T-cell (primary cell): ENCODE results near the gene SPHKAP. TPM values are rescaled to one million over a fixed set of nuclear protein-coding genes. Genes with fewer than 3 reads are reported as not detected.

Experiments used
- ATAC-seq, 4 experiments: fragments of 200-7000 bp in 3 of 4; fragments of 150-1000 bp in 1 of 4; cut with Tn5 transposase; replicated peaks in 1 of 4; 1 replicate in 3 of 4; 2 replicates in 1 of 4; pipeline ENCODE4 v1.10.0; 2021; ENCODE audit warnings: moderate library complexity in 3 of 4, mild to moderate bottlenecking in 2 of 4, moderate number of reproducible peaks in 1 of 4
- CTCF ChIA-PET, 2 donors: fragments of 300-600 bp; sonication (Branson Sonifier 250); formaldehyde crosslinking; loops; one replicate each; lab custom pipeline; 2022; ENCODE audit warnings: antibody characterized with exemption in 2 of 2; lab: Charles Lee
- POLR2A ChIA-PET, 2 donors: fragments of 300-600 bp; sonication (Branson Sonifier 250); formaldehyde crosslinking; loops; one replicate each; lab custom pipeline; 2022; ENCODE audit warnings: antibody characterized with exemption in 2 of 2; lab: Charles Lee
- DNase-seq, 35 experiments: peaks; one replicate each; pipeline versions ENCODE4 v3.0.0 to v3.0.0-alpha.2; 2013 to 2023
- H3K27ac ChIP-seq: one replicate; pipeline ENCODE4 v1.5.1; 2013; ENCODE audit warnings: low read length
- H3K27me3 ChIP-seq, 2 experiments: replicated peaks in 1 of 2; 1 replicate in 1 of 2; 2 replicates in 1 of 2; pipeline versions ENCODE4 v1.6.1 to v1.7.0; 2013; ENCODE audit warnings: low read length in 1 of 2, mixed read lengths in 1 of 2; ENCODE audit not compliant: control insufficient read depth in 2 of 2, insufficient read depth in 2 of 2; ENCODE audit errors: extremely low read depth in 1 of 2
- H3K36me3 ChIP-seq, 2 donors: 1 replicate in 1 of 2; 2 replicates in 1 of 2; pipeline versions ENCODE4 v1.6.1 to v1.7.0; 2013; ENCODE audit warnings: low read length in 1 of 2; ENCODE audit not compliant: control insufficient read depth in 2 of 2, insufficient read depth in 1 of 2; ENCODE audit errors: extremely low read depth in 1 of 2
- H3K4me1 ChIP-seq, 2 experiments: 1 replicate in 1 of 2; 2 replicates in 1 of 2; pipeline versions ENCODE4 v1.6.1 to v1.7.0; 2013; ENCODE audit warnings: low read length in 2 of 2, mixed read lengths in 1 of 2; ENCODE audit not compliant: insufficient read depth in 2 of 2, control insufficient read depth in 1 of 2; ENCODE audit errors: extremely low read depth in 1 of 2
- H3K4me3 ChIP-seq, 2 donors: 1 replicate in 1 of 2; 2 replicates in 1 of 2; pipeline versions ENCODE4 v1.5.1 to v1.7.0; 2013; ENCODE audit warnings: mild to moderate bottlenecking in 2 of 2, low read length in 1 of 2, moderate library complexity in 1 of 2; ENCODE audit not compliant: control insufficient read depth in 1 of 2; ENCODE audit errors: extremely low read depth in 1 of 2
- H3K9me3 ChIP-seq: 2 replicates; pipeline ENCODE4 v1.7.0; 2013
- H3K27ac Mint-ChIP-seq, 2 donors: one replicate each; pipeline ENCODE4 v1.8.0; 2020 to 2021; ENCODE audit warnings: mild to moderate bottlenecking in 2 of 2, mixed read lengths in 2 of 2
- H3K27me3 Mint-ChIP-seq, 2 donors: one replicate each; pipeline ENCODE4 v1.8.0; 2021 to 2022; ENCODE audit warnings: mixed read lengths in 2 of 2
- H3K36me3 Mint-ChIP-seq: one replicate; pipeline ENCODE4 v1.8.0; 2021; ENCODE audit warnings: mixed read lengths
- H3K4me1 Mint-ChIP-seq, 3 donors: one replicate each; pipeline ENCODE4 v1.8.0; 2020 to 2022; ENCODE audit warnings: mixed read lengths in 3 of 3, mild to moderate bottlenecking in 1 of 3
- H3K4me3 Mint-ChIP-seq, 3 donors: one replicate each; pipeline ENCODE4 v1.8.0; 2020 to 2022; ENCODE audit warnings: mild to moderate bottlenecking in 3 of 3, mixed read lengths in 3 of 3, moderate library complexity in 3 of 3
- H3K9me3 Mint-ChIP-seq, 3 donors: one replicate each; pipeline ENCODE4 v1.8.0; 2020 to 2022; ENCODE audit warnings: mixed read lengths in 3 of 3
- WGBS: methylation state at CpG from one replicate; pipeline ENCODE4 v1.1.5; 2013; ENCODE audit warnings: missing lambda C conversion rate; ENCODE audit not compliant: insufficient coverage; 5-methylcytosine and 5-hydroxymethylcytosine counted together
- total RNA-seq, 35 experiments: library from RNA in 6 of 35; stranded (reverse) in 6 of 35; fragments of 120-200 nt in 1 of 35; gene quantifications; one replicate each; pipeline versions ENCODE4 v1.2.1 to v1.2.4 and lab custom pipeline; 2013 to 2026

The SPHKAP gene
- total RNA-seq, 5 donors from 2014 or later (not counting 1 experiment from before 2014, with no cell fraction given) = not detected

GRCh38 chr2:228136027-228136426 is 45.5 kb downstream of the SPHKAP start:
- no CpG with 5 or more reads among the region's 3 CpGs for WGBS
- Histone ChIP-seq H3K36me3 (no peaks in the 10 kb centered on the region), H3K27ac (no peak overlapping the region), H3K4me1 (no peaks in the 10 kb centered on the region), H3K4me3 (no peak overlapping the region), H3K27me3 (no peaks in the 10 kb centered on the region), H3K9me3 (no peaks in the 10 kb centered on the region)
- H3K27ac Mint-ChIP-seq = no peak overlapping the region
- no peaks in the 10 kb centered on the region for H3K27me3 Mint-ChIP-seq
- CTCF ChIA-PET = interaction anchor here in 1 of 2 donors (0.9 kb wide), 1 partner anchor 14 kb away, joined by 3 read pairs; no protein-coding TSS in a partner anchor
- H3K4me1 Mint-ChIP-seq = no peaks in the 10 kb centered on the region
- no peak overlapping the region for H3K4me3 Mint-ChIP-seq
- H3K9me3 Mint-ChIP-seq = peaks cover 4 to 10% (median 7%) of the 10 kb centered on the region in 3 donors
- no peak for DNase-seq
- no peak for ATAC-seq
- POLR2A ChIA-PET = no interaction called here
- H3K36me3 Mint-ChIP-seq = no peaks in the 10 kb centered on the region

DNA sequence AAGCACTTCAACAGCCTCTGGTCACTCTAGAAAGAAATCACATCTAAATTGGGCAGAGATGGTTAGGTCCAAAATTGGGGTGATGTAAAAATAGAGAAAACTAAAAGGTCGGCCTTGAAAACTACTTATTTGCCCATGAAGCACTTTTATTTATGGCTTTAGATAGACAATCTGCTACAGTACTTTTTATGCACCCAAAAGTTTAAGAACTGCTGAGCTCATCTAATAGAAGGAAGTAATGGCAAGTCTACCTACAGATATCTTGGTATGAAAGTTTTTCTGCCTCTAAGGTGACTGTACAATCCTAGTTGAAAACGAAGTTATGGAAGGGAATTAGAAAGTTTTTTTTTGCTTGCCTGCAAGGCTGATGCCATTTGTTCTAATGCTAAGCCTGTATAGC is 46.2 kb downstream of the SPHKAP start:
- Mint-ChIP-seq H3K4me1 (no peaks in the 10 kb centered on the region), H3K9me3 (peaks cover 0 to 10% (median 3%) of the 10 kb centered on the region in 3 donors), H3K4me3 (no peak overlapping the region), H3K27ac (no peak overlapping the region), H3K36me3 (no peaks in the 10 kb centered on the region), H3K27me3 (no peaks in the 10 kb centered on the region)
- no peak for DNase-seq
- Histone ChIP-seq H3K27me3 (no peaks in the 10 kb centered on the region), H3K9me3 (no peaks in the 10 kb centered on the region), H3K4me3 (no peak overlapping the region), H3K36me3 (no peaks in the 10 kb centered on the region), H3K27ac (no peak overlapping the region), H3K4me1 (no peaks in the 10 kb centered on the region)
- ChIA-PET CTCF (interaction anchor here in 1 of 2 donors (0.7 kb wide), 1 partner anchor 134 kb away, joined by 3 read pairs; no protein-coding TSS in a partner anchor), POLR2A (no interaction called here)
- ATAC-seq = no peak
- no CpG with 5 or more reads among the region's 2 CpGs for WGBS

GRCh38 chr2:228131833-228132232 is 49.7 kb downstream of the SPHKAP start:
- WGBS = 47% methylated on average over 2 of the region's 8 CpGs
- no peak overlapping the region for H3K27ac ChIP-seq
- Mint-ChIP-seq H3K27me3 (no peaks in the 10 kb centered on the region), H3K4me1 (no peaks in the 10 kb centered on the region), H3K36me3 (no peaks in the 10 kb centered on the region), H3K9me3 (peaks cover 0 to 4% (median 3%) of the 10 kb centered on the region in 3 donors), H3K27ac (no peak overlapping the region), H3K4me3 (no peak overlapping the region)
- H3K4me1 ChIP-seq = no peaks in the 10 kb centered on the region
- DNase-seq (no peak), ATAC-seq (no peak)
- ChIA-PET POLR2A (no interaction called here), CTCF (no interaction called here)
- H3K4me3 ChIP-seq = no peak overlapping the region
- H3K36me3 ChIP-seq = no peaks in the 10 kb centered on the region
- H3K27me3 ChIP-seq = no peaks in the 10 kb centered on the region
- no peaks in the 10 kb centered on the region for H3K9me3 ChIP-seq

- ATAC-seq (no peak), DNase-seq (no peak)
- Mint-ChIP-seq H3K4me3 (no peak overlapping the region), H3K27ac (no peak overlapping the region), H3K4me1 (no peaks in the 10 kb centered on the region), H3K9me3 (peaks cover 3 to 9% (median 8%) of the 10 kb centered on the region in 3 donors), H3K36me3 (no peaks in the 10 kb centered on the region), H3K27me3 (no peaks in the 10 kb centered on the region)
- Histone ChIP-seq H3K27me3 (no peaks in the 10 kb centered on the region), H3K27ac (no peak overlapping the region), H3K4me1 (no peaks in the 10 kb centered on the region), H3K36me3 (no peaks in the 10 kb centered on the region), H3K4me3 (no peak overlapping the region), H3K9me3 (no peaks in the 10 kb centered on the region)
- CTCF ChIA-PET = no interaction called here
- POLR2A ChIA-PET = no interaction called here
- WGBS = no CpG with 5 or more reads among the region's 1 CpG
Observed at GRCh38 chr2:228126401-228126800, 55.1 kb downstream of the SPHKAP start.

DNA sequence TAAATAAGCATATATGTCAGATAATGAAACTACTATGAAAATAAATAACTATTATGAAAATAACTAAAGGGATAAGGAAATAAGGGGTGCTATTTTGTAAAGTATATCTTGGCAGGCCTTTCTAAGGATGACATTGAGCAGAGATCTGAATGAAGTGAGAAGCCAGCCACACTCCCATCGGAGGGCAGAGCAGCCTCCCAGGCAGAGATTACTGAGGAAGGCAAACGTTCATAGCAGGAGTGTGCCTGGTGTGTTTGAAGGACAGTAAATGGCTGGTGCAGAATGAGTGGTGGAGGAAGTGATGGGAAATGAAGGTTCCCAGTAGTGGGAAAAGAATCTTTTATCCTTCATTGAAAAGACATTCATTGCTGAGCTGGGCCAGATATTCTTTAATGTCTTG is 62.5 kb downstream of the SPHKAP start:
- Histone ChIP-seq H3K9me3 (no peaks in the 10 kb centered on the region), H3K4me3 (no peak overlapping the region), H3K27me3 (no peaks in the 10 kb centered on the region), H3K4me1 (no peaks in the 10 kb centered on the region), H3K36me3 (no peaks in the 10 kb centered on the region), H3K27ac (no peak overlapping the region)
- POLR2A ChIA-PET = no interaction called here
- WGBS = 83% methylated on average over 1 of the region's 2 CpGs
- CTCF ChIA-PET = no interaction called here
- no peaks in the 10 kb centered on the region for H3K27me3 Mint-ChIP-seq
- ATAC-seq (no peak), DNase-seq (no peak)
- no peaks in the 10 kb centered on the region for H3K4me1 Mint-ChIP-seq
- H3K9me3 Mint-ChIP-seq = peaks cover 0 to 6% (median 3%) of the 10 kb centered on the region in 3 donors
- no peak overlapping the region for H3K4me3 Mint-ChIP-seq
- no peaks in the 10 kb centered on the region for H3K36me3 Mint-ChIP-seq
- H3K27ac Mint-ChIP-seq = no peak overlapping the region

- H3K27me3 Mint-ChIP-seq = no peaks in the 10 kb centered on the region
- peaks cover 4 to 7% (median 5%) of the 10 kb centered on the region in 3 donors for H3K9me3 Mint-ChIP-seq
- H3K4me1 Mint-ChIP-seq = no peaks in the 10 kb centered on the region
- CTCF ChIA-PET = no interaction called here
- ATAC-seq (no peak), DNase-seq (no peak)
- no peak overlapping the region for H3K4me3 ChIP-seq
- WGBS = 33% methylated on average over 1 of the region's 2 CpGs
- H3K27ac Mint-ChIP-seq = no peak overlapping the region
- POLR2A ChIA-PET = no interaction called here
- no peaks in the 10 kb centered on the region for H3K4me1 ChIP-seq
- H3K4me3 Mint-ChIP-seq = no peak overlapping the region
- no peaks in the 10 kb centered on the region for H3K36me3 Mint-ChIP-seq
- no peaks in the 10 kb centered on the region for H3K27me3 ChIP-seq
- no peaks in the 10 kb centered on the region for H3K36me3 ChIP-seq
- no peaks in the 10 kb centered on the region for H3K9me3 ChIP-seq
- no peak overlapping the region for H3K27ac ChIP-seq
Observed at GRCh38 chr2:228107846-228108245, 73.6 kb downstream of the SPHKAP start.
